Spleen (tissue), 11 donors: Measurements from ENCODE around the gene SP100. TPM values are rescaled to one million over a fixed set of nuclear protein-coding genes. Genes with fewer than 3 reads are reported as not detected.

Source experiments
- DNase-seq: peaks from one replicate; pipeline ENCODE4 v3.0.0-alpha.2; 2020
- H3K27ac ChIP-seq, 8 donors: fragments of 200-600 bp; sonication (generic) in 7 of 8; 1 replicate in 4 of 8; 2 replicates in 4 of 8; pipeline versions ENCODE4 v1.5.0 to v1.8.0; 2016 to 2021; ENCODE audit warnings: inconsistent platforms in 4 of 8, mild to moderate bottlenecking in 4 of 8, moderate library complexity in 1 of 8
- H3K27me3 ChIP-seq, 7 donors: fragments of 200-600 bp; sonication (generic) in 6 of 7; replicated peaks in 1 of 7; 1 replicate in 4 of 7; 2 replicates in 3 of 7; pipeline versions ENCODE4 v1.5.0 to v1.8.0; 2016 to 2021; ENCODE audit warnings: inconsistent platforms in 3 of 7, mild to moderate bottlenecking in 1 of 7
- H3K36me3 ChIP-seq, 6 donors: fragments of 200-600 bp; sonication (generic) in 5 of 6; 1 replicate in 4 of 6; 2 replicates in 2 of 6; pipeline versions ENCODE4 v1.5.0 to v1.8.0; 2016 to 2021; ENCODE audit warnings: inconsistent platforms in 2 of 6
- H3K4me1 ChIP-seq, 6 donors: fragments of 200-600 bp; sonication (generic) in 5 of 6; 1 replicate in 3 of 6; 2 replicates in 3 of 6; pipeline versions ENCODE4 v1.5.0 to v1.8.0; 2016 to 2021; ENCODE audit warnings: inconsistent platforms in 3 of 6
- H3K4me3 ChIP-seq, 8 donors: fragments of 200-600 bp; sonication (generic) in 7 of 8; 1 replicate in 4 of 8; 2 replicates in 4 of 8; pipeline versions ENCODE4 v1.5.0 to v1.8.0; 2016 to 2021; ENCODE audit warnings: inconsistent platforms in 4 of 8, mild to moderate bottlenecking in 4 of 8, moderate library complexity in 2 of 8
- H3K9me3 ChIP-seq, 8 donors: fragments of 200-600 bp; sonication (generic) in 7 of 8; 1 replicate in 4 of 8; 2 replicates in 4 of 8; pipeline versions ENCODE4 v1.5.0 to v1.8.0; 2016 to 2021; ENCODE audit warnings: inconsistent platforms in 4 of 8
- CTCF ChIP-seq, 11 experiments: fragments of 200-600 bp in 7 of 11; fragments of 450-650 bp in 4 of 11; sonication (generic) in 4 of 11; IDR thresholded peaks in 8 of 11; conservative IDR thresholded peaks in 3 of 11; 1 replicate in 7 of 11; 2 replicates in 4 of 11; pipeline versions ENCODE4 v1.4.0 to v1.8.0; 2016 to 2021; ENCODE audit warnings: antibody characterized with exemption in 11 of 11, inconsistent platforms in 4 of 11, mild to moderate bottlenecking in 1 of 11
- POLR2A ChIP-seq, 3 donors: fragments of 450-650 bp; IDR thresholded peaks; one replicate each; pipeline ENCODE4 v1.5.1; 2017; ENCODE audit warnings: antibody characterized with exemption in 3 of 3, mild to moderate bottlenecking in 1 of 3
- POLR2AphosphoS5 ChIP-seq, 3 donors: sonication (generic); formaldehyde crosslinking; IDR thresholded peaks; one replicate each; pipeline ENCODE4 v1.5.1; 2017; ENCODE audit warnings: antibody characterized with exemption in 3 of 3
- WGBS, 5 donors: extraction: QIAGEN DNeasy Blood & Tissue Kit in 3 of 5; methylation state at CpG; one replicate each; pipeline versions ENCODE4 v1.1.5 to v1.1.7; 2013 to 2018; 5-methylcytosine and 5-hydroxymethylcytosine counted together
- intact Hi-C: fragments of 100-400 bp; cut with DNase I; formaldehyde crosslinking; loops from one replicate; pipeline ENCODE4 v1.15.0; 2023; ENCODE audit warnings: low total_unique reads
- polyA plus RNA-seq, 3 donors: library from polyadenylated mRNA; stranded (reverse); fragments of 200-250 nt; gene quantifications; one replicate each; pipeline ENCODE4 v1.2.1, GENCODE V29; 2013
- total RNA-seq, 7 donors: library from RNA; depleted of rRNA in 3 of 7; stranded (reverse); fragments of >200 nt in 3 of 7; fragmentation: NEBNext Ultra II Directional in 4 of 7; extraction: Animal tissue kit (Norgen Biotek cat#: 25700) in 4 of 7; gene quantifications; one replicate each; pipeline versions ENCODE4 v1.1.0 to v1.2.1, GENCODE V29; 2016 to 2021
- donor health status: healthy with polysubstance abuse.
- donor health status: DM: no; HTN: no; CAD: no; lungs with moderate emphysema.
- donor health status: DM: no; HTN: no; CAD: no.
- donor health status: Bipolar disorder and iron deficiency.
- donor health status: healthy.
- donor health status: DM: no; HTN: no; CAD: no.
- donor health status: DM: yes; HTN: yes; CAD: no.

The SP100 gene
- total and polyA plus RNA-seq, 10 donors: 97.5 to 327 (median 260) TPM

DNA sequence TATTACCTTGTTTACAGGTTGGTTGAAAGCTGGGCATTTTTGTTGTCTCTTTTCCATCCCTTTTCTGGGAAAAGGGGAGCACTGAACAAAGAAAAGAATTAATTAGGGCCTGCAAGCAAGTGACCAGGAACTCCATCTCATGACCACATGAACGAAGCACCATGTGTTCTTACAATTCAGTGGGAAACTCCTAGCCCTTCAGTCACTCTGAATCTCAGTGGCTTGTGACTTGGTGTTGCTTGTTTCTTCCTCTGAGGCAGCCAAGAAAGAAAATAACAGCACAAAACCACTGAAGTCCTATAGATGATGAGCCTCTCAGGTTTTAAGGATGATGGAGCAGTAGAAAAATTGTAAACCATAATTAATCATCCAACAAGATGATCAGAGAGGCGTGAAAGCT, 167.6 kb downstream of the SP100 start:
- no peaks in the 10 kb centered on the region for H3K27me3 ChIP-seq
- H3K4me1 ChIP-seq: peaks cover 0 to 22% (median 2%) of the 10 kb centered on the region in 6 donors
- H3K36me3 ChIP-seq: no peaks in the 10 kb centered on the region
- H3K27ac ChIP-seq: peak overlapping the region in 3 of 8 donors; percentile 26 to 54 (median 32)
- no peaks in the 10 kb centered on the region for H3K9me3 ChIP-seq
- TF ChIP-seq POLR2AphosphoS5 (IDR thresholded peaks at IDR 0.05) (no peak), CTCF (IDR thresholded peaks at IDR 0.05 in 8 of 11, conservative IDR thresholded peaks at IDR 0.05 in 3 of 11) (no peak), POLR2A (IDR thresholded peaks at IDR 0.05) (no peak)
- intact Hi-C loops: no loop called here
- no peak overlapping the region for H3K4me3 ChIP-seq
- DNase-seq: no peak
- WGBS, 5 donors: 71 to 86% (median 82%) methylated on average over 2 of the region's 2 CpGs

DNA sequence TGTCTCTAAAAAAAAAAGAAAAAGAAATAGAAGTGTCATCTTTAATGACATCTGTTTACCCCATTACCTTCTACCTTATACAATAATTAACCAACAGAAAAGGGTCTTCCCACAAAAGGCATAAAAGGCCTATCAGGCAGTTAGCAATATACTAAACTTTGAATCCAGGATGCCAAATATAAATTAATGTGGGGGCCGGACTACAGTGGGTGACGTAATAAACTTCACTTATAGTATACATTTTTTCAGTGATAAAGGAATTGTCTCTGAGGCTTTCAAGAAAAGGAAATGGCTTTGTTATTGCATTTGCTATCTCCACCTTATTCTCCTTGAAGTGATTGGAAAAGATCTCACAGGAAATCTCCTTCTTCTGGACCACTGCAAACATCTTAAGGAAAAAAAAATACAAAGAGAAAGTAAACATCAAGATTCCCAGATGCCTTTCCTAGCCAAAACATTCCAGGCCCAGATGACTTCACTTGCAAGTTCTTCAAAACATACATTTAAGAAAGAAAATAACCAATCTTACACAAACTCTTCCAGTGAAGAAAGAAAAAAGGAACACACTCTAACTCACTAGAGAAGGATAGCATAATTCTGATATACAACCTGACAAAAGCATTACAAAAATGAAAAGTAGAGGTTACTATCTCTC, 170.5 kb downstream of the SP100 start:
- intact Hi-C loops: no loop called here
- no peaks in the 10 kb centered on the region for H3K36me3 ChIP-seq

DNA sequence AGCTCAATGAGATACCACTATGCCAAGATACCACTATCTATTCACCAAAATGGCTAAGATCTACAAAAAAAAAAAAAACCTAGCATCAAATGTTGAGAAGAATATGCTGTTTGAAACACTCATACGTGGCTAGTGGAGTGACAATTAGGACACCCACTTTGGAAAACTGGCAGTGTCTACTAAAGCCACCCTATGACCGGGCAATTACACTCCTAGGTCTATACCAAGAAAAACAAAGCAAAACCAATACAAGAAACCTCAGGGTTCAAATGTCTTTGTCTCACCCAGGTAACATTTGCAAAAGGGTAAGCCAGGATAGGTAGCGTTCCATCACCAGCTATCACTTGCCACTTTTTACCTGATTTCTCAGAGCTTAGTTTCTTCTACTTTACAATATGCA, 173.0 kb downstream of the SP100 start:
- no peaks in the 10 kb centered on the region for H3K27me3 ChIP-seq
- H3K4me3 ChIP-seq: no peak overlapping the region
- WGBS, 5 donors: 73 to 89% (median 88%) methylated on average over 3 of the region's 3 CpGs
- intact Hi-C loops: no loop called here
- no peaks in the 10 kb centered on the region for H3K9me3 ChIP-seq
- H3K27ac ChIP-seq: peak overlapping the region; percentile 24 to 77 (median 62)
- peaks cover 3 to 46% (median 17%) of the 10 kb centered on the region in 6 donors for H3K4me1 ChIP-seq
- H3K36me3 ChIP-seq: no peaks in the 10 kb centered on the region
- no peak for DNase-seq
- TF ChIP-seq CTCF (IDR thresholded peaks at IDR 0.05 in 8 of 11, conservative IDR thresholded peaks at IDR 0.05 in 3 of 11) (no peak), POLR2A (IDR thresholded peaks at IDR 0.05) (no peak), POLR2AphosphoS5 (IDR thresholded peaks at IDR 0.05) (no peak)

More for the DNA sequence above, 170.5 kb downstream of the SP100 start:
- no peaks in the 10 kb centered on the region for H3K27me3 ChIP-seq
- TF ChIP-seq CTCF (IDR thresholded peaks at IDR 0.05 in 8 of 11, conservative IDR thresholded peaks at IDR 0.05 in 3 of 11) (no peak), POLR2AphosphoS5 (IDR thresholded peaks at IDR 0.05) (no peak), POLR2A (IDR thresholded peaks at IDR 0.05) (no peak)
- H3K4me3 ChIP-seq: no peak overlapping the region
- 71 to 80% (median 77%) methylated on average over 2 of the region's 2 CpGs for WGBS, 5 donors
- H3K9me3 ChIP-seq: no peaks in the 10 kb centered on the region
- no peak for DNase-seq
- no peak overlapping the region for H3K27ac ChIP-seq
- peaks cover 3 to 41% (median 15%) of the 10 kb centered on the region in 6 donors for H3K4me1 ChIP-seq

- peak in 1 of 3 donors; percentile 34 for TF ChIP-seq POLR2AphosphoS5 (IDR thresholded peaks at IDR 0.05)
- TF ChIP-seq CTCF (IDR thresholded peaks at IDR 0.05 in 8 of 11, conservative IDR thresholded peaks at IDR 0.05 in 3 of 11): no peak
- 57 to 67% (median 62%) methylated on average over 3 of the region's 3 CpGs for WGBS, 5 donors
Measured at GRCh38 chr2:230589497-230590015, 173.6 kb downstream of the SP100 start.

More at GRCh38 chr2:230589497-230590015, 173.6 kb downstream of the SP100 start:
- H3K27me3 ChIP-seq: no peaks in the 10 kb centered on the region
- H3K9me3 ChIP-seq: no peaks in the 10 kb centered on the region
- intact Hi-C loops: no loop called here
- H3K4me3 ChIP-seq: no peak overlapping the region
- DNase-seq: no peak
- peak overlapping the region; percentile 24 to 77 (median 62) for H3K27ac ChIP-seq
- peaks cover 3 to 51% (median 17%) of the 10 kb centered on the region in 6 donors for H3K4me1 ChIP-seq
- H3K36me3 ChIP-seq: no peaks in the 10 kb centered on the region
